HG02870 (cell line): Measurements from ENCODE around the gene TTC39C.
A peak's percentile ranks its signal among the peaks of the same experiment; 100 is the strongest.

Source experiments
- ATAC-seq: cut with Tn5 transposase; IDR thresholded peaks from one replicate; pipeline ENCODE4 v1.9.1; 2021; ENCODE audit warnings: mild to moderate bottlenecking, moderate library complexity; ENCODE audit not compliant: unreplicated experiment

TTC39C gene

GRCh38 chr18:23990474-23991410 lies 23.8 kb upstream of the TTC39C start:
- ATAC-seq: no peak

- ATAC-seq: no peak
These were observed 22.2 kb upstream of the TTC39C start for GRCh38 chr18:23992089-23992940.

GRCh38 chr18:23992941-23993280 lies 21.6 kb upstream of the TTC39C start:
- ATAC-seq: no peak

GRCh38 chr18:23994361-23994902 lies 20.1 kb upstream of the TTC39C start:
- no peak for ATAC-seq

GRCh38 chr18:23995180-23995579 lies 19.4 kb upstream of the TTC39C start:
- no peak for ATAC-seq

- ATAC-seq: no peak
These were observed 16.5 kb upstream of the TTC39C start for GRCh38 chr18:23998018-23998417.

GRCh38 chr18:23998820-23999219 lies 15.7 kb upstream of the TTC39C start:
- ATAC-seq: no peak

GRCh38 chr18:24000613-24001490 lies 13.7 kb upstream of the TTC39C start:
- ATAC-seq: peak; percentile 69

- no peak for ATAC-seq
These were observed 12.1 kb upstream of the TTC39C start for GRCh38 chr18:24002479-24002878.

- no peak for ATAC-seq
These were observed 11.3 kb upstream of the TTC39C start for GRCh38 chr18:24003288-24003687.

GRCh38 chr18:24003903-24004640 lies 10.5 kb upstream of the TTC39C start:
- no peak for ATAC-seq

GRCh38 chr18:24006712-24007313 lies 7.7 kb upstream of the TTC39C start:
- no peak for ATAC-seq

- ATAC-seq: no peak
These were observed 5.3 kb upstream of the TTC39C start for GRCh38 chr18:24009246-24009645.

GRCh38 chr18:24009651-24010333 lies 4.8 kb upstream of the TTC39C start:
- peak; percentile 59 for ATAC-seq

- ATAC-seq: no peak
These were observed 3.9 kb upstream of the TTC39C start for GRCh38 chr18:24010673-24011072.

GRCh38 chr18:24011123-24011917 lies 3.2 kb upstream of the TTC39C start:
- no peak for ATAC-seq

GRCh38 chr18:24013051-24013450 lies 1.5 kb upstream of the TTC39C start:
- no peak for ATAC-seq

- ATAC-seq: no peak
These were observed 558 bp downstream of the TTC39C start for GRCh38 chr18:24014986-24015638.
